ENCODE data around the gene NELL1. TPM values are rescaled to one million over a fixed set of nuclear protein-coding genes. Genes with fewer than 3 reads are reported as not detected.

The NELL1 gene
- total RNA-seq, 4 donors from 2014 or later = 0.27 TPM; not detected in 3

DNA sequence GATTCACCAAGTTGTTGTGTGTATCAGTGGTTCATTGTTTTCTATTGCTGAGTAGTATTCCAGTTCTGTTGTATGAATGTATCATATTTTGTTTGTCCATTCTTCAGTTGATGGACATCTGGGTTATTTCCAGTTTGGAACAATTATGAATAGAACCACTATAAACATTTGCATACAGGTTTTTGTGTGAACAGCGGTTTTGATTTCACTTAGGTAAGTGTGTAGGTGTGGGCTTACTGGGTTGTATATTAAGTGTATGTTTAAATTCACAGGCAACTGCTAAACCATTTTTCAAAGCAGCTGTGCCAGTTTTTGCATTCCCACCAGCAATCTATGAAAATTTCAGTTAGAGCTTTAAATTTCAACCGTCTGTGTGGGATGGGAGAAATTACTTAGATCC is 217.8 kb downstream of the NELL1 start:
- Histone ChIP-seq H3K4me1 (no peaks in the 10 kb centered on the region), H3K9me3 (no peaks in the 10 kb centered on the region), H3K36me3 (no peaks in the 10 kb centered on the region), H3K27ac (no peak overlapping the region), H3K4me3 (no peak overlapping the region), H3K27me3 (no peaks in the 10 kb centered on the region)
- DNase-seq = no peak
- intact Hi-C loops (cut with DNase I; ENCODE audit: low total_unique reads) (no loop called here), in situ Hi-C loops (cut with MboI; ENCODE audit: low pct_ligation_motif_present in 1 of 4, low pct_unique_long_range_greater_than_20kb in 1 of 4, low sequenced_read_pairs in 3 of 4) (no loop called here)
- TF ChIP-seq, protein P1, sequence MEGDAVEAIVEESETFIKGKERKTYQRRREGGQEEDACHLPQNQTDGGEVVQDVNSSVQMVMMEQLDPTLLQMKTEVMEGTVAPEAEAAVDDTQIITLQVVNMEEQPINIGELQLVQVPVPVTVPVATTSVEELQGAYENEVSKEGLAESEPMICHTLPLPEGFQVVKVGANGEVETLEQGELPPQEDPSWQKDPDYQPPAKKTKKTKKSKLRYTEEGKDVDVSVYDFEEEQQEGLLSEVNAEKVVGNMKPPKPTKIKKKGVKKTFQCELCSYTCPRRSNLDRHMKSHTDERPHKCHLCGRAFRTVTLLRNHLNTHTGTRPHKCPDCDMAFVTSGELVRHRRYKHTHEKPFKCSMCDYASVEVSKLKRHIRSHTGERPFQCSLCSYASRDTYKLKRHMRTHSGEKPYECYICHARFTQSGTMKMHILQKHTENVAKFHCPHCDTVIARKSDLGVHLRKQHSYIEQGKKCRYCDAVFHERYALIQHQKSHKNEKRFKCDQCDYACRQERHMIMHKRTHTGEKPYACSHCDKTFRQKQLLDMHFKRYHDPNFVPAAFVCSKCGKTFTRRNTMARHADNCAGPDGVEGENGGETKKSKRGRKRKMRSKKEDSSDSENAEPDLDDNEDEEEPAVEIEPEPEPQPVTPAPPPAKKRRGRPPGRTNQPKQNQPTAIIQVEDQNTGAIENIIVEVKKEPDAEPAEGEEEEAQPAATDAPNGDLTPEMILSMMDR (IDR thresholded peaks at IDR 0.05) = no peak
- no peak for TF ChIP-seq POLR2AphosphoS5 (IDR thresholded peaks at IDR 0.05)
- no peak for TF ChIP-seq POLR2A (IDR thresholded peaks at IDR 0.05)
- no peak for TF ChIP-seq EP300 (IDR thresholded peaks at IDR 0.05; ENCODE audit: low read depth)
- WGBS, 2 donors (ENCODE audit: low coverage in 1 of 2) = 62 to 67% methylated on average over 2 of the region's 2 CpGs

GRCh38 chr11:20894296-20894695 is 224.9 kb downstream of the NELL1 start:
- DNase-seq = no peak
- H3K4me1 ChIP-seq = no peaks in the 10 kb centered on the region
- H3K27ac ChIP-seq = no peak overlapping the region
- no peaks in the 10 kb centered on the region for H3K36me3 ChIP-seq
- TF ChIP-seq, protein P1 (IDR thresholded peaks at IDR 0.05) = no peak
- TF ChIP-seq POLR2AphosphoS5 (IDR thresholded peaks at IDR 0.05) (no peak), POLR2A (IDR thresholded peaks at IDR 0.05) (no peak)
- H3K9me3 ChIP-seq = no peaks in the 10 kb centered on the region
- H3K4me3 ChIP-seq = no peak overlapping the region
- in situ Hi-C loops (cut with MboI; ENCODE audit: low pct_ligation_motif_present in 1 of 4, low pct_unique_long_range_greater_than_20kb in 1 of 4, low sequenced_read_pairs in 3 of 4) (no loop called here), intact Hi-C loops (cut with DNase I; ENCODE audit: low total_unique reads) (no loop called here)
- H3K27me3 ChIP-seq = no peaks in the 10 kb centered on the region

- TF ChIP-seq, protein P1 (IDR thresholded peaks at IDR 0.05) = no peak
- TF ChIP-seq POLR2AphosphoS5 (IDR thresholded peaks at IDR 0.05) (no peak), EP300 (IDR thresholded peaks at IDR 0.05; ENCODE audit: low read depth) (no peak), POLR2A (IDR thresholded peaks at IDR 0.05) (no peak)
- Histone ChIP-seq H3K27me3 (no peaks in the 10 kb centered on the region), H3K27ac (no peak overlapping the region), H3K4me1 (no peaks in the 10 kb centered on the region), H3K4me3 (no peak overlapping the region), H3K9me3 (peaks cover 0 to 4% of the 10 kb centered on the region in 2 donors), H3K36me3 (no peaks in the 10 kb centered on the region)
- in situ Hi-C loops (cut with MboI; ENCODE audit: low pct_ligation_motif_present in 1 of 4, low pct_unique_long_range_greater_than_20kb in 1 of 4, low sequenced_read_pairs in 3 of 4) = no loop called here
- DNase-seq = no peak
- intact Hi-C loops (cut with DNase I; ENCODE audit: low total_unique reads) = no loop called here
- 73% methylated on average over 7 of the region's 7 CpGs; no CpG with 5 or more reads in 1 of the 2 donors for WGBS, 2 donors (ENCODE audit: low coverage in 1 of 2)
Measured at GRCh38 chr11:20909995-20910726, 240.8 kb downstream of the NELL1 start.

DNA sequence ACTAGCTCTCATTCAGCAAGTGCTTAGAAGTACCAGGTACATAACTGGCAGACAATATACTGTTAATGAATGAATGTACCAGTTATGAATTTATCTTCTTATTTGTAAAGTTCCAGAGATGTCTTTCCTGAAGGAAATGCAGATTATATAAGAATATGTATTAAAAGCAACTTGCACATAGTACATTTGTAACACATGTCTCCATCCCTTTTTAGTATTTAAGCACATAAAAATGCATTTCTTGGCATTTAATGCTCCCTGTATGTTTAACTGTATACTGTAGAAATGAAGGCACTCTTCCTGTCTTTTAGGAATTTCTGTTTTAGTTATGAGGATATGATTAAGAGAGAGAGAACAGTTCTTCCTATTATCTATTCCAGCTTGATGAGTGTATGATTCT is 241.3 kb downstream of the NELL1 start:
- intact Hi-C loops (cut with DNase I; ENCODE audit: low total_unique reads) (no loop called here), in situ Hi-C loops (cut with MboI; ENCODE audit: low pct_ligation_motif_present in 1 of 4, low pct_unique_long_range_greater_than_20kb in 1 of 4, low sequenced_read_pairs in 3 of 4) (no loop called here)
- DNase-seq = no peak
- Histone ChIP-seq H3K4me3 (no peak overlapping the region), H3K27me3 (no peaks in the 10 kb centered on the region), H3K27ac (no peak overlapping the region), H3K9me3 (peaks cover 0 to 2% of the 10 kb centered on the region in 2 donors), H3K36me3 (no peaks in the 10 kb centered on the region), H3K4me1 (no peaks in the 10 kb centered on the region)
- TF ChIP-seq, protein P1 (IDR thresholded peaks at IDR 0.05) = no peak
- TF ChIP-seq EP300 (IDR thresholded peaks at IDR 0.05; ENCODE audit: low read depth) = no peak
- TF ChIP-seq POLR2AphosphoS5 (IDR thresholded peaks at IDR 0.05) = no peak
- no peak for TF ChIP-seq POLR2A (IDR thresholded peaks at IDR 0.05)

All from transverse colon (tissue), 4 donors.